ENCODE results near the gene TCEAL1. TPM values are rescaled to one million over a fixed set of nuclear protein-coding genes. Genes with fewer than 3 reads are reported as not detected.

TCEAL1 gene
- total RNA-seq, 1 experiment from 2014 or later: 68.4 TPM

DNA sequence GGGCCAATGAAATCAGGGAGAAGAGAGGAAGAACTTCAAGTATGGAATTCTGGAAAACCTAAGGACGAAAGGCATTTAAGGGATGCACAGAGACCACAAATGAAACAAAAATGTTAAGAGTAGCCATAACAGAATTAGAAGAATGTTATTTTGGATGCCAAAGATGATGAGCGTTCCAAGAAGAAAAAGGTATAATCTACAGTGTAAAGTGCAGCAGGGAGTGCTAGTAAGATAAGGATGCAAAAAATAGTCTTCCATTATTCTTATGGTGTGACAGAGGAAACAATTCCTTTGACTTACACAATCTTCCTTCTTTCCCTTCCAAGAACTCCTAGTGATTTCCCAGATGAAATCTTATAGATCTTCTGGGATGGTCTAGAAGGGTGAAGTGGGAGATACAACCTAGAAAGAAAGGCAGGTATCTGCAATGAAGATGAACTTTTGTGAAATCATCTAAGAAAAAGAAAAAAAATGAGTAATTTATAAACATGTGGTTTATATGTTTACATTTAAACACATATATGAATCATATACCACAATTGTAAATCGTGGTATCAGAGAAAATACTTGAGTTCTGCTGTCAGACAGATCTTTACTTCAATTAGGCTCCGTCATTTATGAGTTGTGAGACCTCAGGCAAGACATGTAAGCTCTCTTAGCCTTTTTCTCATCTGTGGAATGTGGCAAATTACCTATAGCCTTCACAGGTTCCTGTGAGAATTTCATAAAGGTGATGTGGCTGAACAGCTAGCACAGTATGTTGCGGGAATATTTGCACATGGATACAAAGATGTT is 49.6 kb downstream of the TCEAL1 start:
- DNase-seq (ENCODE audit: low read depth): no peak

Other genes with a start within 250 kb of the TCEAL1 start
- 0.11 and 0.38 TPM in 2 replicates for gene RAB40A, start 109.5 kb upstream of the TCEAL1 start, total RNA-seq (2014; rRNA removed)
- gene TCEAL4, start 43.5 kb upstream of the TCEAL1 start, total RNA-seq (2014; rRNA removed): 83.6 and 113 TPM in 2 replicates
- 38.6 and 39.7 TPM in 2 replicates for gene TCEAL3, start 21.0 kb upstream of the TCEAL1 start, total RNA-seq (2014; rRNA removed)
- gene MORF4L2, start 57.7 kb downstream of the TCEAL1 start, total RNA-seq (2014; rRNA removed): 702 and 722 TPM in 2 replicates
- gene TMEM31, start 81.9 kb downstream of the TCEAL1 start, total RNA-seq (2014; rRNA removed): not detected in 2 replicates
- 0.17 TPM in 1 of 2 replicates, not detected in the other for gene PLP1, start 147.9 kb downstream of the TCEAL1 start, total RNA-seq (2014; rRNA removed)
- under 0.01 and 0.13 TPM in 2 replicates for gene RAB9B, start 203.3 kb downstream of the TCEAL1 start, total RNA-seq (2014; rRNA removed)

Measured in LHCN-M2 (cell line).